GM18508 (cell line): ENCODE data around the gene MROH8.

Source experiments
- ATAC-seq: cut with Tn5 transposase; IDR thresholded peaks from one replicate; pipeline ENCODE4 v1.9.1; 2021; ENCODE audit warnings: moderate number of reproducible peaks; ENCODE audit not compliant: insufficient read depth, unreplicated experiment

Gene MROH8

DNA sequence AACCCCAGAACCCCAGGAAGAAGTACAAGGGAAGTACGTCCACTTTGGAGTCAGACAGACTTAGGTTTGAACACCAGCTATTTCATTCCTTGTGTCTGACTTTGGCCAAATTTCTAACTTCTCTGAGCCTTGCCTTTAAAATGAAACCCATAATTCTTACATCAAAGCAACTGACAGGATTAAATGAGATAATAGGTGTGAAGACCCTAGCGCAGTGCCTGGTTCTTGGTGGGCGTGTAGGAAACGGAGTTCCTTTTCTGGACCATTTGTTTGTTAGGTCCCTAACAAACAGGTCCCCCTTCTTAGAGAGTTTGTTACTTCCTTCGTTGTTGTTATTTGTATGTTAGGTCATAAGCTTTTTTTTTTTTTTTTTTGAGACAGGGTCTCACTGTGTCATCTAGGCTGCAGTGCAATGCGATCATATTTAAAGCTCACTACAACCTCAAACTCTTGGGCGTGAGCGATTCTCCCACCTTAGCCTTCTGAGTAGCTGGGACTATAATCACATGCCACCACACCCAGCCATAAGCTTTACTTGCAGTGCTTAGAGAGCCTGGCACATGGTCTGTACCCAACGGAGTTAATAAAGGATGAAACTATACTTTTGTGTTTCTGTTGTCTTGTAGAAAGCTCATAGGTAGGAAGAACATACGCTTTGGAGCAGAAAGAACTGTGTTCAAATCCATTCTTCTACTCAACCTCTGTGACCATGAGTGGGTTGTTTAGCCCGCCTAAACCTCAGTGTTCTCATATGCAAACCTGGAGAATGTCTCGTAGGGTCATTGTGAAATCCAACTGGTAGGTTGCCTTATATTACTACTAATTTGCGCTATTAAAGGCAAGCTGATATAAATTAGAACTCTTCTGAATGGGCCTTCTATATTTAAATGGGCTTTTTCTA is 21.8 kb upstream of the MROH8 start:
- ATAC-seq, result no peak

DNA sequence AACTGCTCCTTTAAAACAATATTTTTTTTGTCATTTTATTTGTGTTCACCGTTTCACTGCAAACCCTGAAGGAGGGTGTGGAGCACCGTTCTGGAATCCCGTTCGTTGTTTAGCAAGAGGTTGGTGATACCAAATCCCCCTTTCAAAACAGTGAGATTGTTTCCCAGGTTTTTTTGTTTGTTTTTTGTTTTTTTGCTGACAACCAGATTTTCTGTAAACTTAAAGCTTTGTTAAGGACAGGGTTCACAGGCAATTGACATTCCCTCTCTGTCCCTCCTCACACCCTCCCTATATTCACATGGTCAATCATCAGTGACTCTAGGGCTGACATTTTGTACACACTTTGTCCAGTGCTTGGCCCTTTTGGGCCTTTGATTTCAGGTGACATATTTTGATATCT is 21.0 kb upstream of the MROH8 start:
- ATAC-seq, result no peak

DNA sequence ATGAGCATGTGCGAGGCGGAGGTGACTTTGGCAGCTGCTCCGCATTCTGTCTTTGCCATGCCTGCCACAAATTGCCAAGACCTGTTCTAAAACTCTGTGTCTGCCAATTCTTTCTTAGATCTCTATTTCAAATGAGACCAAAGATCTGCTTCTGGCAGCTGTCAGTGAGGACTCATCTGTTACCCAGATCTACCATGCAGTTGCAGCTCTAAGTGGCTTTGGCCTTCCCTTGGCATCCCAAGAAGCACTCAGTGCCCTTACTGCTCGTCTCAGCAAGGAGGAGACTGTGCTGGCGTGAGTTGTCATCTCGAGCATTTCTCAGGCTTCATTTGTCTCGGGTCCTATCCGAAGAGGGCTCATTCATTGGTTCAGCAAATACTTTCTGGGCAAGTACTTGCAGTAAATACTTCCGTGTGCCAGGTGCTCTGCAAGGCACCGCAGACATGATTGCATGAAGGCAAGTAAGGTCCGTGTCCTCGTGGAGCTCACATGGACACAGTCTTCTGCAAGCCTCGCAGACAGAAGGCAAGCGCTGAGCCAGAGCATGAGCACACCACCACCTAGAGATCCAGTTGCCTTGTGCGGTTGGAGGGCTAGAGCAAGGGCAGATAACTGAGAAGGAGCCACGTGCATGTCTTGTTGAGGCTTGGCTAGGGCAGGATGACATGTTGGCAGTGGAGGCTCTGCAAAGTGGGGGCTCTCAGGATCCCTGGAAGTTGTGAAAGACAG is 19.7 kb upstream of the MROH8 start:
- no peak for ATAC-seq

DNA sequence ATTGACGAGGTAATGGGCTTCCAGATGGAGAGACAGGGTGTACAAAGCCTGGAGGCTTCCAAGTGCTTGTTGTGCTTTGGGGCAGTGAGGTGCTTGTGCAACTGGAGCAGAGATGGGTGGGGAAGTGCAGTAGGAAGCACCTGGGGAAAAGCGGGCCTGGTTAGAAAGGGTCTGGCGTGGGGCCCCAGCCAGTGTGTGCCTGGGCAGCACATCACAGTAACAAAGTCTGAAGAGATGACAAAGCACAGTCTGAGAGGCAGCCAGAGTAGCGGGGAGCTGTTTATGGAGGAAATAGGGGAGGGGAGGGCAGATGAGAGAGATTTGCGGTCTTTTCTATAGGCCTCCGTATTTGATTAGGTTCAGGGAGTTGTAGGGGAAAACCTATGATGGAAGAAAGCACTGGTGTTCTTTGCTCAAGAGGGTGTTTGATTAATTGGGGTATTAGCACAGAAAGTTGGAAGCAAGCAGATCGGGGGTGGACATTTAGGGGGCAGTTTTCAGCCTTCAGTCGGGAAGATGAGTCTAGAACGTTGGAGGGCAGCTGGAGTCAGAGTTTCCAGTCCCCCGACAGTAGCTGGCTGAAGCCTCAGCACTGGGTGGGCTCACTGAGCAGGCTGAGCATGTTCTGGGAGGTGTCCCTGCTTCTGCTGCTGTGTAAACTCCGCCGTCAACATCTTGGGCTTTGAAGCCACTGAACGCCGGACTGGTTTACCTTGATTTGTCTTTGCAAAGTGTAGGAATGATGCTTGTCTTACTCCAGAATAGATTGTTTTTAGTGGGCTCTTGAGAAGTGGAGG is 15.5 kb upstream of the MROH8 start:
- ATAC-seq, result no peak

DNA sequence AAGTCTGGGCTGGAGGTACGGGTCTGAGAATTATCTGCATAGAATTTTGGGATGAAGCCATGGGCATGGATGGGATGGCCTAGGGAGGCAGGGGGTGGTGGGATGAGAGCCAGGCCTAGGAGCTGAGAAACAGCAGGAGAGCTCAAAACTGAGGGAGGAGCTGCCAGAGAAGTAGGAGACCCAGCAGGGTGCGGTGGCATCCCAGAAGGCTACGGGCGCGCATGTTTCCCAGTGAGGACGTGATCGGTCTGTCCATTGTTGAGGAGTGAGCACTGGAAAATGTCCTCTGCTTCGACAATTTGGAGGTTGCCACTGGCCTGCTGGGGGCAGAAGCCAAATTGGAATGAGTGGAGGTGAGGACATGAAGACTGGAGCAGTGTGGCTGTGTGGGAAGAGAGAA is 14.5 kb upstream of the MROH8 start:
- no peak for ATAC-seq

DNA sequence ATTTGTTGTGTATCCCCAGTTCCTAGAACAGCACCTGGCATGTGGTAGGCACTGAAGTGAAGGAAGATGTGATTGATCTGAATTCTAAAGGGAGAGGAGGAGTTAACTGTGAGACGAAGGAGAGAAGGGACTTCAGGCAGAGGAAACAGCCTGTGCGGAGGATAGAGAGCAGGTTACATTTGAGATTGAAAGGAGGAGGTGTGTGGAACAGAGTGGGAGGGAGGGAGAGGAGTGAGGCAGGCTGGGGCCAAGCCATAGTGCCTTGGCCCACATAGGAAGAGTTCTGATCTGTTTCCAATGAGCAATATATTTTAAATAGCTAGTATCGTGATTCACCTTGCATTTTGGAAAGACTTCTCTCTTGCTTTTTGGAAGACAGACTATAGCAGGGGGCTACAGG is 13.9 kb upstream of the MROH8 start:
- no peak for ATAC-seq

DNA sequence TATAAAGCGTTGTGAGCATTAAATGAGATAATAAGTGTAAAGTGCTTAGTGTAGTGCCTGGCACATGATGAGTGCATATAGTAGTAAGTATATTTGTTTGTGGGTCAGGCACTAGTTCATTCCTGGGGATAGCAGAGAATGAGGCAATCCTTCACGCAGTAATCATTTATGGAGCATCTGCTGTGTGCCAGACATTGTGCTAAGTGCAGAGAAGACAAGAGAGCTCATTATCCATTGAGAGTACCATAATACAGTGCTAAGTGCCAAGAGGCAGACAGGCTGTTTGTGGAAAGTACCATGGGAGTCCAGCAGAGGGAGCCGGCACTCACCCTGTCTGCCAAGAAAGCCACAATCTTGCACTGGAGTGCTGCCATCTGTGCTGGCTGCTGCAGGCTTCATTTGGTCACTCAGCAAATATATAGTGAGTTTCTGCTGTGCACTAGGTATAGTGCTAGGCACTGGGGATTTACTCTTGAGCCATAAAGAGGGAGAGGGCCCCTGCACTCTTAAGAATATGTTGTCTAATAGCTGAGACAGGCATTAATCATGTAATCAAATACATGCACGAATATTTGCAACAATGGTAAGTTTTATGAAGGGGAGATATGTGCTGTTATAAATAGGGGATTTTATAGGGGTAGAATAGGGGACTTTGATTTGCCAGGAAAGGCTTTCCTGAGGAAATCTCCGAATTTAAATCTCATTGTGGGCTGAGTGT is 12.9 kb upstream of the MROH8 start:
- no peak for ATAC-seq

DNA sequence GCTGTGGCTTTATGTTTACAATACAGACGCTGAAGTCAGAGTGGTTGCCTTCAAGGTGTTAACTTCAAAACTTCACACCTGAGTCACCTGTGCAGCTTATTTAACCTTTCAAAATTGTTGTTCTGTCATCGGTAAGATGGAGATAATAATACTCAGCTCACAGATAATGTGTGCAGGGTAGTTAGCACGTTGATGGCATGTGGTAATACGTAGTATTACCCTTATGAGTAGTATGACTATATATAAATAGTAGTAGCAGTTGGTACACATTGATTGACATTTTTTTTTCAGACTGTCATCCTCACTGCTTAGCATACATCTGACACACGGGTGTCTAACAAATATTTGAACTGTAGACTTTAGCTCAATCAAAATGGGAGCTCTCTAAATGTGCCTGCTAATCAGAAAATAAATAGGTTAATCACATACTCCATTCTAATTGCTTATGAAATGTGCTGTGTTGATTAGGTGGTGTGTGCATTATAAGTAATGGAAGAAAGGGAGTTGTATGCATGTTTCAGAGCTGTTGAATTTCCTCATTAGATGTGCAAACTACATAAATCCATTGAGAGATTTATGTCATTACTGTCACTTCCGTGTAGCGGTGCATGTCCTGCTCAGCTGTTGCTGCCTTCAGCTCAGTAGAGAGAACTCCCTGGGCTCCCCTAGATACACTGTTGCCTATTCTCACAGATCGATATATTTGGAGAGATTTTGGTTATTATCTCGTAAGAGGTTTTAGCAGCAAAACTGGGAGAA is 11.2 kb upstream of the MROH8 start:
- ATAC-seq, result no peak

DNA sequence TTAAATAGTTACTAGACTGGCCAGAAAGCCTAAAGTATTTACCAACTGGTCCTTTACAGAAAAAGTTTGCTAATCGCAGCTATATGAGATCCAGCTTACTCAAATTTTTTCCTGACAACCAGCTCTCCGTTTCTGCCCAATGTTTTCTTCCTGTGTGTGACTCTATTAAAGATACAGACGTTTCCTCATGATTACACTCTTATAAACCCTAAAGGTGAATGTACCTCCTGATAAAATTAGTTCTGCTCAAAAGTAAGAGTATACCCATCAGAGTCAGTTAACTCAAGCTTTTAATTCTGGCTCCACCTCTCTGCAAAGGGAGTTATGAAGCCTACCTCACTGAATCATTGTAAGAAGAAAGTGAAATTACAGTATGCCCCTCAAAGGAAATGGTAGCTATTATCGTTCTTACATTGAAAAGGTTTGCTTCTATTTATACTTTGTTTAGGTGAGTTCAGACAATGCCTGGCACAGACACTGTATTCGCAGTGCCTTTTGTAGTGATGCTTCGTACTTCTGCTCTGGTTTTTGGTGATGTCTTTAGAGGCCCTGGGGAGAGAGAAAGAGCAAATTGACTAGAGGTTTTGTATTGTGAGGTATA is 10.2 kb upstream of the MROH8 start:
- no peak for ATAC-seq

DNA sequence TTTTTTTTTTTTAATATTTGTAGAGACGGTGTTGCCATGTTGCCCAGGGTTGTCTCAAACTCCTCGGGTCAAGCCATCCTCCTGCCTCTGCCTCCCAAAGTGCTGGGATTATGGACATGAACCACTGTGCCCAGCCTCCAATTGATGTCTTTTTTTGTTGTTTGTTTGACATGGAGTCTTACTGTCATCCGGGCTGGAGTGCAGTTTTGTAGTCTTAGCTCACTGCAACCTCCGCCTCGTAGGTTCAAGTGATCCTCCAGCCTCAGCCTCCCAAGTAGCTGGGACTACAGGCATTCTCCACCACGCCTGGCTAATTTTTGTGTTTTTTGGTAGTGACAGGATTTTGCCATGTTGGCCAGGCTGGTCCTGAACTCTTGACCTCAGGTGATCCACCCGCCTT is 9.4 kb upstream of the MROH8 start:
- no peak for ATAC-seq

DNA sequence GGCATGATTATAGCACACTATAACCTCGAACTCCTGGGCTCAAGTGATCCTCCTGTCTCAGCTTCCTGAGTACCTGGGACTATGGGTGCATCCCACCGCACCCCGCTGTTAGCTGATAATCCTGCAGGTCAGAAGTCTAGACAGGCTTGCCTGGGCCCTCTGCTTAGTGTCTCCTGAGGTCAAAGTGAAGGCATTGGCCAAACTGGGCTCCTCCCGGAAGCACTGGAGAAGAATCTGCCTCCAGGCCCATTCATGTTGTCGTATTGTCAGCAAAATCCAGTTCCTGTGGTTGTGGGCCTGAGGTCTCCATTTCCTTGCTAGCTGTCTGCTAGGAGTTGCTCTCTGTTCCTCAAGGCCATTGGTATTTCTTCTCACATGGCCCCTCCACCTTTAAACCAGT is 6.3 kb upstream of the MROH8 start:
- no peak for ATAC-seq

DNA sequence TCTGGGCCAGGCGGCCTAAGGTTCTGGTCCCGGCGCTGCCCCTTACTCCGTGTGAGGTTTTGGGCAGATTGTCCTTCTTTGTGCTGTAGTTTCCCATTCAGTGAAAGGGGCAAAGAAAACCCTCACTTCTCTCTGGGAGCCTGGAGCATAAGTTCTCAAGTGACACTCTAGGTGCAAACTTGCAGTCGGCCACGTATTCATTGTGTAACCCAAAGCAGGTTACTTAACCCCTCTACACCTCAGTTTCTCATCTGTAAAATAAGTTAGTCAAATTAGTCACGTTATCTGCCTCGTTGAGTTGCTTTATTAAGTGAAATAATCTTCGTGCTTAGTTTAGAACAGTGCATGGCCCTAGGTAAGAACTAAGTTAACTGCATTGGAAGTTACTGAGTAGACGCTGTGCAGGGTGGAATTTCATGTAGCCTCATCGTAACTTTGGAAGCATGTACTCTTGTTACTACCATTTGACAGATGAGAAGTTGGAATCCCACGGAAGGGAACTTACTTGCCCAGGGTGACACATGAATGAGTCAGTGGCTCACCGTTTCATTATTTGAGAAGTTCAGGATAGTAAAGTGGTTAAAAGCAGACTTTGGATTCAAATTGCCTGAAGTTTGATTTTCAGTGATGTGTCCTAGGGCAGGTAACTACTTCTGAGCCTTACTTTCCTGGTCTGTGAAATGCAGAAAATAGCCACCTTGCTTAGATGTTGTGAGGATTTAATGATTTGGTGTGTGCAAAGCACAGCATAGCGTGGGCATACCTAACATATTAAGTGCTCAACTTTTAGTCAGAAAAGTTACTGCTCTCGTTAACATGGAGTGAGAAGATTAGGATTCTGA is 556 bp upstream of the MROH8 start:
- no peak for ATAC-seq

DNA sequence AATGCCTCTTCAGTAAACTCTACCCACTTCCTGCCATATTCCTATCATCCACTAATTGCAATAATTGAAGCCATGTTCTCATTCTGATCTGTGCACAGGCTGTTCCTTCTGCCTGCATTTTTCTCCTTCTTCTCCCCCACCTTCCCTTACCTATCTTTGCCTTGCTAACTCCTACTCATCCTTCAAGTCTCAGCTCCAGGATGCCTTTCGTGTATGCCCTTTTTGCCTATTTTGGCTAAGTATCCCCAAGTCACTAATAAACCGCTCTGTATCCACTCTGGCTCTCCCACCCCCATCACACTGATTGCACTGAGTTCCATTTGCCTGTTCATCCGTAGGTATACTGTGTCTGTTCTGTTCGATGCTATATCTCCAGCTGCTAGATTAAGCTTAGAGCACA is 6.5 kb downstream of the MROH8 start:
- ATAC-seq, result no peak

DNA sequence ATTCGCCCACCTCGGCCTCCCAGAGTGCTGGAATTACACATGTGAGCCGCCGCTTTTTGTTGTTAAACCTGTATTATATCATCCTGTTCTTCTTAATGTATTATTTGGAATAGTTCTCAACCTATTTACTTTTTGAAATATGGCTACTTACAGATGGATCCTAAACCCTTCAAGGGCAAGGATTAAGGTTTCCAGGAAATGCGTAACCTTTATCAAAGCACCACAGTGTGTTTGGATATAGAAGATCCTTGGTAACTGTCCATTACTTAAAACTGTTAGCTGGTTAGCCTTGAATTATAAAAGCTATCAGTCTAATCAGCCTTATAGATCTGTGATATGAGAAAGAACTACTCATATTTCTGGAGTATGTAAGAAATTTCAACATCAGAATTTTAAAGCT is 12.5 kb downstream of the MROH8 start:
- no peak for ATAC-seq

DNA sequence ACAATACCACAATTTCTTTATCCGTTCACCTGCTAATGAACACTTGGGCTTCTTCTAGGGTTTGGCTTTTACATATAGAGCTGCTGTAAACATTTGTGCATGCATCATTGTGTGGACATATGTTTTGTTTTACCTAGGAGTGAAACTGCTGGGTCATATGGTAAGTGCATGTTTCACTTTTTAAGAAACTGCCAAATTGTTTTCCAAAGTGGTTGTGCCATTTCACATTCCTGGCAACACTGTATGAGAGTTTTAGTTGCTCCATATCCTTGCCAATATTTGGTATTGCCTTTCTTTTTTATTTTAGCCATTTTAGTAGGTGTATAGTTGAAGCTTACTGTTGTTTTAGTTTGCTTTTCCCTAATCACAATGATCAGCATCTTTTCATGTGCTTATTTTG is 14.3 kb downstream of the MROH8 start:
- ATAC-seq, result no peak

DNA sequence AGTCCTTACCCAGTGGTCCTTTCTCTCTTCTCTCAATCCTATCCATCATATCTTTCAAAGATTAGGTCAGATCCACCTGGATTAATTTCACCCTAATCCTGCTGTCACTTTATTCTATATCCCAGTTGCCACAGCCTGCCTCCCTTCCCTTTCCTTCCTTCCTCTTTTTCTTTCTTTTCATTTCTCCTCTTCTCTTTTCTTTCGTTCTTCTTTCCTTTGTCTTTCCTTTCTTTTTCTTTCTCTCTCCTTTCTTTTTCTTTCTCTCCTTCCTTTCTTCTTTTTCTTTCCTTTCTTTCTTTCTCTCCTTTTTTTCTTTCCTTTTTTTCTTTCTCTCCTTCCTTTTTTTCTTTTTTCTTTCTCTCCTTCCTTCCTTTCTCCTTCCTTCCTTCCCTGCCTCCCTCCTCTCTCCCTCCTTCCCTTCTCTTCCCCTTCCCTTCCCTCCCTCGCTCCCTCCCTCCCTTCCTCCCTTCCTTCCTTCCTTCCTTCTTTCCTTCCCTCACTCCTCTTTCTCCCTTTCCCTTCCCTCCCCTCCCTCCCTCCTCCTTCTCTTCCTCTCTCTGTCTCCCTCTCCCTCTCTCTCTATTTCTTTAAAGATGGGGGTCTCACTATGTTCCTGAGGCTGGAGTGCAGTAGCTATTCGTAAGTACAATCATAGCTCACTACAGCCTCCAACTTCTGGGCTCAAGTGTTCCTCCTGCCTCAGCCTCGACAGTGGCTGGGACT is 15.4 kb downstream of the MROH8 start:
- no peak for ATAC-seq

DNA sequence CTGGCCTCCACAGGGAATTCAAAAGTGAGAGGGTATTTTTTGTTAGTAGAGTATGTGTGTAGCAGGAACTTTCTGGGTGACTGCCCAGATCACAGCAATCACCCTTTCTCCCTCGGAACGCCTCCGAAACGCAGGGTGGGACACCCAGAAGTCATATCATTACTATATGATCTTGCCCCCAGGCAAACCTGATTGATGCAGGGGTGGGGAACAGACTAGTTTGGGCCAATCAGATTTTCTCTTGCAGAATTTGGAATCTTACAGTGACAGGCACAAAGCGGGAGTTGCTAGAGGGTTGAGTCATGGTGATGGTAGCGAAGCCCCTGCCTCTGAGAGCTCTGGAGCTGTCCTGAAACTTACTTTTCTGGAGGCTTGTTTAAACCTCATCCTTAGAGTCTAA is 16.7 kb downstream of the MROH8 start:
- no peak for ATAC-seq
